ENCODE data around the gene UBE3A.
"Not testable (repeated sequence)": the region's sequence is repeated elsewhere in the genome, so short reads cannot be mapped to it uniquely, and the experiment has no call there.

Gene UBE3A

DNA sequence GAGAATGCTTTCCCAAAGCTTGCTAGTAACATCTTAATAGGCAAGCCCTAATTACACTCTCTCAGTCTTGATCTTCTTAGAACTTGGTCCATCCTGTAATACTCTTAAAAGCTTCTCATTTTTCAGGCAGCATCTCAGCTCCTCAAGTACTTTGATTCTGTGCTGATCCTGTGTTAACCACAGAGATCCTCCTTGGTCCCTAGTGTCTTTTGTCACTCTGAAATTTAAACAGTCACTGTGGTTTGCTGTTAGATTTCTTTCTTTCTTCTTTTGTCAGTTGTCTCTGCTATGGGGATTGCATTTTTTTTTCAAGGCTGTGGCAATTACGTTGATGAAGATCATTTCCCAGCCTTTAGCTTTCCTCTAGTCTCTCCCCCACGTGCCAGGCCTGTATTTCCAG lies 26.0 kb upstream of the UBE3A start:
- Histone ChIP-seq H3K27me3 (ENCODE audit: insufficient read depth, low read depth, severe bottlenecking) (no peaks in the 10 kb centered on the region), H3K27ac (no peak overlapping the region), H3K9me3 (ENCODE audit: severe bottlenecking) (no peaks in the 10 kb centered on the region), H3K4me3 (ENCODE audit: low read depth, low read length) (no peak overlapping the region), H3K36me3 (no peaks in the 10 kb centered on the region)
- no peak for DNase-seq
- TF ChIP-seq, protein P1, sequence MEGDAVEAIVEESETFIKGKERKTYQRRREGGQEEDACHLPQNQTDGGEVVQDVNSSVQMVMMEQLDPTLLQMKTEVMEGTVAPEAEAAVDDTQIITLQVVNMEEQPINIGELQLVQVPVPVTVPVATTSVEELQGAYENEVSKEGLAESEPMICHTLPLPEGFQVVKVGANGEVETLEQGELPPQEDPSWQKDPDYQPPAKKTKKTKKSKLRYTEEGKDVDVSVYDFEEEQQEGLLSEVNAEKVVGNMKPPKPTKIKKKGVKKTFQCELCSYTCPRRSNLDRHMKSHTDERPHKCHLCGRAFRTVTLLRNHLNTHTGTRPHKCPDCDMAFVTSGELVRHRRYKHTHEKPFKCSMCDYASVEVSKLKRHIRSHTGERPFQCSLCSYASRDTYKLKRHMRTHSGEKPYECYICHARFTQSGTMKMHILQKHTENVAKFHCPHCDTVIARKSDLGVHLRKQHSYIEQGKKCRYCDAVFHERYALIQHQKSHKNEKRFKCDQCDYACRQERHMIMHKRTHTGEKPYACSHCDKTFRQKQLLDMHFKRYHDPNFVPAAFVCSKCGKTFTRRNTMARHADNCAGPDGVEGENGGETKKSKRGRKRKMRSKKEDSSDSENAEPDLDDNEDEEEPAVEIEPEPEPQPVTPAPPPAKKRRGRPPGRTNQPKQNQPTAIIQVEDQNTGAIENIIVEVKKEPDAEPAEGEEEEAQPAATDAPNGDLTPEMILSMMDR (IDR thresholded peaks at IDR 0.05; ENCODE audit: low read depth, low read length) = no peak

DNA sequence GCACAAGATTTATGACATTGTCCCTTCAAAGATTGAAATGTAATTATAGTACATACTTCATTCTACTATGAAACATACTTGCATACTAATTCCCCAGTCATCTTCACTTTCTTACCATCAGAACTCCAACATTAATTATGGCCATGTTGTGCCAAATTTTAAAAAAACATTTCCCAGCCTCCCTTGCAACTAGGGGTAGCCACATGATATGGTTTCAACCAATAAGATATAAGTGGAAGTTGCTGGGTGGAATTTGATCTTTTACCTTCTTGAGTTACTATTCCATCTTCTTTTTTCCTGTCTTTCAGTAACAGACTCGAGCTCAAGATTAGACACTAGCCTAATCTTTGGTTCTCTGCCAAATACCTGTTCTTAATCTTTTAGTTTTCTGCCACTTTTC lies 25.6 kb upstream of the UBE3A start:
- Histone ChIP-seq H3K36me3 (no peaks in the 10 kb centered on the region), H3K27ac (no peak overlapping the region), H3K4me3 (ENCODE audit: low read depth, low read length) (no peak overlapping the region), H3K9me3 (ENCODE audit: severe bottlenecking) (no peaks in the 10 kb centered on the region), H3K27me3 (ENCODE audit: insufficient read depth, low read depth, severe bottlenecking) (no peaks in the 10 kb centered on the region)
- DNase-seq = no peak
- TF ChIP-seq, protein P1 (IDR thresholded peaks at IDR 0.05; ENCODE audit: low read depth, low read length) = no peak

DNA sequence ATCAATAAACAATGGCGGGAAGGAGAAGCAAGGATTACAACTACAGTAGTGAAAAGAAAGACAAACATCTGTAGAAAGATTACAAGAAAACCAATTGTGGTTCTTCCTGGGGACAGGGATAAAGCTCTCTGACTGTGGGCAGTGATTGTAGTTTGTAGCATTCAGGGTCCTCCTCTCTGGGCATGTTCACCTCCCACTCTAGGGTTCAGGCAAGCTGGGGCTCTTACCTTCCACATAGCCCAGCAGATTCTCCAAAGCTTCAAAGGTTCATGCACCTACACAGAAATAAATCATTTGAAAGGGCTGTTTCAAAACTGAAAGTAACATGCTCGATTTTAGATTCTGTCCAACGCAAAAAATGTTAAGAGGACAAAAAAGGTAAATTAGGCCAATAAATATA lies 17.4 kb upstream of the UBE3A start:
- no peak for DNase-seq
- no peak overlapping the region for H3K4me3 ChIP-seq (ENCODE audit: low read depth, low read length)
- H3K27me3 ChIP-seq (ENCODE audit: insufficient read depth, low read depth, severe bottlenecking) = no peaks in the 10 kb centered on the region

DNA sequence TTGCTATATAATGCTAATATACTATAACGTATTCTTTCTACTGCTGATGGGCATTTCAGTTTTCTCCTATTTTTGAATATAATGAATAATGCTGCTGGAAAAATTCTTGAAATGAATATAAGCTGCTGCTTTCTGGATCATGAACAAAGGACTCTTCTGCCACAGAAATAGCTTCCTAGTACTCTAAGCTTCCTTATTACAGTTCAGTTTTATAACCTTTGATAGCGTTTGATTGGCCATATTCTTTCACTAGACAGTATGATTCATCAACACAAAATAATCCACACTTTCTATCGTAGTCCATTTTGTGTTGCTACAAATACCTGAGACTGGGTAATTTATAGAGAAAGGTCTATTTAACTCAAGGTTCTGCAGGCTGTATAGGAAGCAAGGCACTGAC lies 16.4 kb upstream of the UBE3A start:
- TF ChIP-seq, protein P1 (IDR thresholded peaks at IDR 0.05; ENCODE audit: low read depth, low read length) = no peak
- Histone ChIP-seq H3K4me3 (ENCODE audit: low read depth, low read length) (no peak overlapping the region), H3K27ac (no peak overlapping the region), H3K36me3 (no peaks in the 10 kb centered on the region), H3K9me3 (ENCODE audit: severe bottlenecking) (peaks cover 6% of the 10 kb centered on the region), H3K27me3 (ENCODE audit: insufficient read depth, low read depth, severe bottlenecking) (no peaks in the 10 kb centered on the region)
- DNase-seq = no peak

More for the DNA sequence above, 17.4 kb upstream of the UBE3A start:
- TF ChIP-seq, protein P1 (IDR thresholded peaks at IDR 0.05; ENCODE audit: low read depth, low read length) = no peak
- Histone ChIP-seq H3K27ac (no peak overlapping the region), H3K9me3 (ENCODE audit: severe bottlenecking) (peaks cover 6% of the 10 kb centered on the region), H3K36me3 (no peaks in the 10 kb centered on the region)

DNA sequence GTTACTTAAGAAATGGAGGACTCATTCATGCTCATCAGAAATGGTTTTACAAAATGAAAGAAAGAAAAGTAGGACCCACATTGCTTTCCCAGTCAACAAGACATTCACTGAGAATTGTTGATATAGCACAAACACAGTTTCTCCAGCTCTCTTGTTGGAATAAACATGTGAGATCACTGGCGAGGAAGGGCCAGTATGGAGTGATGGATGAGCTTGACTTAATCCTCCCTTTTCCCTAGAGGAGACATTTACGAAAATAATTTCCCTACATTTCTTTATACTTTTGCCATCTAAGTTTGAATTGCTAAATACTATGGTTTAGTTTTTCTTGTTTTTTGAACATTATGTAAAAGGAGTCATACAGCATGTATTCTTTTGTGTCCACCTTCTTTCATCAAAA lies 15.9 kb upstream of the UBE3A start:
- Histone ChIP-seq H3K27ac (no peak overlapping the region), H3K4me3 (ENCODE audit: low read depth, low read length) (no peak overlapping the region), H3K36me3 (no peaks in the 10 kb centered on the region), H3K9me3 (ENCODE audit: severe bottlenecking) (peaks cover 6% of the 10 kb centered on the region), H3K27me3 (ENCODE audit: insufficient read depth, low read depth, severe bottlenecking) (no peaks in the 10 kb centered on the region)
- DNase-seq = no peak
- TF ChIP-seq, protein P1 (IDR thresholded peaks at IDR 0.05; ENCODE audit: low read depth, low read length) = no peak

DNA sequence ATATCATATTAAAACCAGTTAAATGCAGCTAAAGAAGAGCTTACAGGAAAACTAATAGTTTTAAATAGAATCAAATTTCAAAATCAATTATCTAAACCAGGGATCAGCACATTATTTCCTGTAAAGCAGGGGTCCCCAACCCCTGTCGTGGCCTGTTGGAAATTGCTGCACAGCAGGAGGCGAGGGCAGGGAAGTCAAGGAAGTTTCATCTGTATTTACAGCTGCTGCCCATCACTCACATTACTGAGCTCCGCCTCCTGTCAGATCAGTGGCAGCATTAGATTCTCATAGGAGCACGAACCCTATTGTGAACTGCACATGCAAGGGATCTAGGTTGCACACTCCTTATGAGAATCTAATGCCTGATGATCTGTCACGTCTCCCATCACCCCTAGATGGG lies 14.4 kb upstream of the UBE3A start:
- not testable (repeated sequence) for H3K4me3 ChIP-seq (ENCODE audit: low read depth, low read length); H3K27ac ChIP-seq

More for the DNA sequence above, 14.4 kb upstream of the UBE3A start:
- not testable (repeated sequence) for H3K9me3 ChIP-seq (ENCODE audit: severe bottlenecking); H3K36me3 ChIP-seq; H3K27me3 ChIP-seq (ENCODE audit: insufficient read depth, low read depth, severe bottlenecking); DNase-seq

All from WERI-Rb-1 (cell line).